Measurements from ENCODE around the gene CIAO3. TPM values are rescaled to one million over a fixed set of nuclear protein-coding genes. Genes with fewer than 3 reads are reported as not detected.
A peak's percentile ranks its signal among the peaks of the same experiment; 100 is the strongest.

Gene CIAO3
- total RNA-seq, 1 experiment from 2014 or later: 32.8 TPM

DNA sequence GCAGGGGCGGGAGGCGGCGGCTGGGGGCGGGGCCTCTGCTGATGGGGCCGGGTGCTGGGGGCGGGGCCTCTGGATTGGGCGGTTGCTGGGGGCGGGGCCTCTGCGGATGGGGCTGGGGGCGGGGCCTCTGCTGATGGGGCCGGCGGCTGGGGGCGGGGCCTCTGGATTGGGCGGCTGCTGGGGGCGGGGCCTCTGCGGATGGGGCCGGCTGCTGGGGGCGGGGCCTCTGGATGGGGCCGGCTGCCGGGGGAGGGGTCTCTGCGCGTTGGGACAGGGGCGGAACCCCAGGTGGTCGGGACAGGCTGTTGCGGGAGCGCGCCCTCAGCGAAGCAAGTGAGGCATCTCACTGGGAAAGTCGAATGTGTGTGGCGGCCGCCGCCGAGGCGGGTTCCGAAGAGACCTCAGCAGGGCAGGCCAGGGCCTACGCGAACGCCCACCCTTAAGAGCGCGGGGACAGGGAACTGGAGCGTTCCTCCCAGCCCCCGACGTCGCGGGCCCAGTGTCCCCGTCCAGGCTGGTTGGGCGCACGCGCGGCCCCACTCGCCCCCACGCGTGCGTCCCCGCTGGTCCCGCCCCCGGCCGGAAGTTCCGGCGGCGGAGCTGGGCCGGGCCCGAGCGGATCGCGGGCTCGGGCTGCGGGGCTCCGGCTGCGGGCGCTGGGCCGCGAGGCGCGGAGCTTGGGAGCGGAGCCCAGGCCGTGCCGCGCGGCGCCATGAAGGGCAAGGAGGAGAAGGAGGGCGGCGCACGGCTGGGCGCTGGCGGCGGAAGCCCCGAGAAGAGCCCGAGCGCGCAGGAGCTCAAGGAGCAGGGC, 60.8 kb downstream of the CIAO3 start, which contains the start of gene STUB1:
STUB1 (plus strand) TSS at position 597 of the 811 bp plus-strand sequence; CDS start at position 713, 116 bp downstream.
- no peaks in the 10 kb centered on the region for H3K27me3 ChIP-seq (ENCODE audit: insufficient read depth, low read length)
- no peak within 1 kb of the TSS for H2AFZ ChIP-seq (ENCODE audit: low read depth, low read length, poor library complexity, severe bottlenecking)
- no peaks in the 10 kb centered on the region for H3K9me3 ChIP-seq (ENCODE audit: control insufficient read depth in 1 of 2, insufficient read depth in 1 of 2, low read depth in 1 of 2, low read length in 2 of 2)
- H3K4me2 ChIP-seq (ENCODE audit: low read length): peak within 1 kb of the TSS; percentile 97
- H3K27ac ChIP-seq (ENCODE audit: low read depth, low read length): peak within 1 kb of the TSS; percentile 98
- ChIA-PET CTCF (interaction anchor here (1.1 kb wide), 1 partner anchor 10 kb away, joined by 3 read pairs; the partner anchor contains the start of gene WDR24), RAD21 (ENCODE audit: low non-redundant PET in 1 of 2, low total read pairs in 2 of 2, uncharacterized antibody in 2 of 2, unreplicated experiment in 2 of 2) (no interaction called here), POLR2A (no interaction called here)
- peak; percentile 75 for TF ChIP-seq POLR2AphosphoS5 (IDR thresholded peaks at IDR 0.05; ENCODE audit: low read depth, low read length)
- peak; percentile 16 for TF ChIP-seq POLR2A (IDR thresholded peaks at IDR 0.05; ENCODE audit: borderline replicate concordance, extremely low read depth, insufficient read depth, insufficient read length)
- no peak for TF ChIP-seq SIN3A (IDR thresholded peaks at IDR 0.05; ENCODE audit: low read depth)
- intact Hi-C loops (cut with micrococcal nuclease): no loop called here
- peak; percentile 48 for DNase-seq (ENCODE audit: low read depth, low spot score)
- H3K36me3 ChIP-seq (ENCODE audit: control insufficient read depth in 1 of 2, insufficient read depth in 2 of 2, low read length in 2 of 2): peaks cover 0 to 26% of the 10 kb centered on the region in 2 experiments; a peak in 2 of 4 replicates
- peak within 1 kb of the TSS; percentile 92 for H3K9ac ChIP-seq (ENCODE audit: low read length)
- no TSS peak for BruUV-seq (replicated peaks)
- H4K20me1 ChIP-seq (ENCODE audit: insufficient read depth): no peaks in the 10 kb centered on the region
- peak; percentile 30 for ATAC-seq
- peaks cover 36% of the 10 kb centered on the region for H3K79me2 ChIP-seq (ENCODE audit: insufficient read depth, low read length)
- H3K4me1 ChIP-seq (ENCODE audit: control insufficient read depth in 1 of 2, insufficient read depth in 2 of 2, low read length in 2 of 2): peaks cover 11 to 42% of the 10 kb centered on the region in 2 experiments
- H3K9me2 ChIP-seq (ENCODE audit: insufficient read depth): no peaks in the 10 kb centered on the region
- H3K4me3 ChIP-seq (replicated peaks in 1 of 2; ENCODE audit: low read depth in 1 of 2, low read length in 2 of 2): peak within 1 kb of the TSS; percentile 66 to 90

MicroRNAs within 50 kb of the gene (microRNA counts, 767-probe panel; counts per million panel counts)
- not detected for microRNA hsa-miR-662

Small RNA genes within 50 kb of the gene (microRNA-seq; reads per million reads assigned to microRNA genes)
- gene MIR662 (ENCODE audit: borderline number of aligned reads): 2.0 reads per million

Other genes with a start within 250 kb of the CIAO3 start
- gene CAPN15, start 213.3 kb downstream of the CIAO3 start, total RNA-seq (2021; ENCODE audit: unreplicated experiment): 39.0 TPM
- gene PRR35, start 180.6 kb downstream of the CIAO3 start, total RNA-seq (2021; ENCODE audit: unreplicated experiment): not detected
- gene NHLRC4, start 174.0 kb downstream of the CIAO3 start, total RNA-seq (2021; ENCODE audit: unreplicated experiment): 0.22 TPM
- gene PIGQ, start 171.0 kb downstream of the CIAO3 start, total RNA-seq (2021; ENCODE audit: unreplicated experiment): 21.0 TPM
- gene RAB40C, start 150.9 kb downstream of the CIAO3 start, total RNA-seq (2021; ENCODE audit: unreplicated experiment): 14.1 TPM
- gene WFIKKN1, start 110.0 kb downstream of the CIAO3 start, total RNA-seq (2021; ENCODE audit: unreplicated experiment): 0.47 TPM
- gene METTL26, start 104.7 kb downstream of the CIAO3 start, total RNA-seq (2021; ENCODE audit: unreplicated experiment): 85.7 TPM
- 34.9 TPM for gene MCRIP2, start 99.2 kb downstream of the CIAO3 start, total RNA-seq (2021; ENCODE audit: unreplicated experiment)
- 73.7 TPM for gene WDR90, start 91.6 kb downstream of the CIAO3 start, total RNA-seq (2021; ENCODE audit: unreplicated experiment)
- gene RHOT2, start 72.9 kb downstream of the CIAO3 start, total RNA-seq (2021; ENCODE audit: unreplicated experiment): 98.5 TPM
- gene RHBDL1, start 65.3 kb downstream of the CIAO3 start, total RNA-seq (2021; ENCODE audit: unreplicated experiment): 12.7 TPM
- gene STUB1, start 60.6 kb downstream of the CIAO3 start, total RNA-seq (2021; ENCODE audit: unreplicated experiment): 111 TPM
- gene JMJD8, start 56.7 kb downstream of the CIAO3 start, total RNA-seq (2021; ENCODE audit: unreplicated experiment): 121 TPM
- gene WDR24, start 50.6 kb downstream of the CIAO3 start, total RNA-seq (2021; ENCODE audit: unreplicated experiment): 15.5 TPM
- gene FBXL16, start 35.2 kb downstream of the CIAO3 start, total RNA-seq (2021; ENCODE audit: unreplicated experiment): 49.7 TPM
- gene METRN, start 25.9 kb downstream of the CIAO3 start, total RNA-seq (2021; ENCODE audit: unreplicated experiment): 193 TPM
- 65.4 TPM for gene ANTKMT, start 19.9 kb downstream of the CIAO3 start, total RNA-seq (2021; ENCODE audit: unreplicated experiment)
- gene CCDC78, start 14.6 kb downstream of the CIAO3 start, total RNA-seq (2021; ENCODE audit: unreplicated experiment): 22.9 TPM
- 74.8 TPM for gene HAGHL, start 13.9 kb downstream of the CIAO3 start, total RNA-seq (2021; ENCODE audit: unreplicated experiment)
- 40.9 TPM for gene MSLN, start 19.7 kb upstream of the CIAO3 start, total RNA-seq (2021; ENCODE audit: unreplicated experiment)
- 59.9 TPM for gene RPUSD1, start 47.4 kb upstream of the CIAO3 start, total RNA-seq (2021; ENCODE audit: unreplicated experiment)
- 145 TPM for gene CHTF18, start 47.6 kb upstream of the CIAO3 start, total RNA-seq (2021; ENCODE audit: unreplicated experiment)
- not detected for gene GNG13, start 59.7 kb upstream of the CIAO3 start, total RNA-seq (2021; ENCODE audit: unreplicated experiment)
- 12.8 TPM for gene LMF1, start 230.0 kb upstream of the CIAO3 start, total RNA-seq (2021; ENCODE audit: unreplicated experiment)
- 5.2 TPM for gene SOX8, start 240.8 kb upstream of the CIAO3 start, total RNA-seq (2021; ENCODE audit: unreplicated experiment)